ENCODE results near the gene RMP24.

Gene RMP24

DNA sequence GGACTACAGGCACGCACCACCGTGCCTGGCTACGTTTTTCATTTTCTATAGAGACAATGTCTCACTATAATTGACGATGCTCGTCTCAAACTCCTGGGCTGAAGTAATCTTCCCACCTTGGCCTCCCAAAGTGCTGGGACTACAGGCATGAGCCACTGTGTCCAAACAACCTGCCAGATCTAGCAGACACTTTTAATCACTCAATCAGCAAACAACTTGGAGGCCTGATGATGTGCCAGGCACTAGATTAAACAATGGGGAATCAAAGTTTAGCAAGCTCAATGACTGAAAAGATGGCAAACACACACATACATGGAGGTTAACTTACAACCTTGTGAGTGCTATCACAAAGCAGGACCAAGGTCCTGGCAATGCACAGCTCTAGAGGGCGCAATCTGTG is 29.8 kb upstream of the RMP24 start:
- BruUV-seq (replicated peaks): no TSS peak
- H3K14ac ChIP-seq (replicated peaks; ENCODE audit: low read depth, low read length): no peak overlapping the region
- H4K20me1 ChIP-seq (ENCODE audit: insufficient read depth, low read length): no peaks in the 10 kb centered on the region
- H4K5ac ChIP-seq (ENCODE audit: low read depth, low read length): no peak overlapping the region
- ChIA-PET CTCF (no interaction called here), POLR2A (ENCODE audit: unreplicated experiment) (no interaction called here)
- H4K8ac ChIP-seq (ENCODE audit: low read depth in 2 of 2, low read length in 2 of 2): no peak overlapping the region
- DNase-seq (no peak), ATAC-seq (ENCODE audit: low read depth) (no peak)
- TF ChIP-seq SMC3 (IDR thresholded peaks at IDR 0.05; ENCODE audit: low read depth, low read length) (no peak), RCOR1 (IDR thresholded peaks at IDR 0.05; ENCODE audit: insufficient replicate concordance, low read length) (no peak), NFE2L2 (IDR thresholded peaks at IDR 0.05; ENCODE audit: low read depth, low read length) (no peak), FOS (IDR thresholded peaks at IDR 0.05; ENCODE audit: low read depth, low read length) (no peak), CEBPB (IDR thresholded peaks at IDR 0.05; ENCODE audit: low read depth, low read length) (no peak), CHD1 (IDR thresholded peaks at IDR 0.05; ENCODE audit: low read depth, low read length) (no peak), MAZ (IDR thresholded peaks at IDR 0.05; ENCODE audit: borderline replicate concordance, low read depth, low read length) (no peak), MAFK (IDR thresholded peaks at IDR 0.05; ENCODE audit: low read depth, low read length) (no peak), RAD21 (IDR thresholded peaks at IDR 0.05; ENCODE audit: low read length) (no peak), POLR2A (IDR thresholded peaks at IDR 0.05; ENCODE audit: low read depth, low read length) (no peak), USF2 (IDR thresholded peaks at IDR 0.05; ENCODE audit: low read depth, low read length) (no peak), BHLHE40 (IDR thresholded peaks at IDR 0.05; ENCODE audit: low read depth, low read length) (no peak), RFX5 (IDR thresholded peaks at IDR 0.05; ENCODE audit: low read depth, low read length) (no peak), MXI1 (IDR thresholded peaks at IDR 0.05; ENCODE audit: borderline replicate concordance, low read depth, low read length) (no peak)
- TF ChIP-seq, protein P1, sequence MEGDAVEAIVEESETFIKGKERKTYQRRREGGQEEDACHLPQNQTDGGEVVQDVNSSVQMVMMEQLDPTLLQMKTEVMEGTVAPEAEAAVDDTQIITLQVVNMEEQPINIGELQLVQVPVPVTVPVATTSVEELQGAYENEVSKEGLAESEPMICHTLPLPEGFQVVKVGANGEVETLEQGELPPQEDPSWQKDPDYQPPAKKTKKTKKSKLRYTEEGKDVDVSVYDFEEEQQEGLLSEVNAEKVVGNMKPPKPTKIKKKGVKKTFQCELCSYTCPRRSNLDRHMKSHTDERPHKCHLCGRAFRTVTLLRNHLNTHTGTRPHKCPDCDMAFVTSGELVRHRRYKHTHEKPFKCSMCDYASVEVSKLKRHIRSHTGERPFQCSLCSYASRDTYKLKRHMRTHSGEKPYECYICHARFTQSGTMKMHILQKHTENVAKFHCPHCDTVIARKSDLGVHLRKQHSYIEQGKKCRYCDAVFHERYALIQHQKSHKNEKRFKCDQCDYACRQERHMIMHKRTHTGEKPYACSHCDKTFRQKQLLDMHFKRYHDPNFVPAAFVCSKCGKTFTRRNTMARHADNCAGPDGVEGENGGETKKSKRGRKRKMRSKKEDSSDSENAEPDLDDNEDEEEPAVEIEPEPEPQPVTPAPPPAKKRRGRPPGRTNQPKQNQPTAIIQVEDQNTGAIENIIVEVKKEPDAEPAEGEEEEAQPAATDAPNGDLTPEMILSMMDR (conservative IDR thresholded peaks at IDR 0.05; ENCODE audit: low read depth, low read length): no peak
- TF ChIP-seq, protein P2, sequence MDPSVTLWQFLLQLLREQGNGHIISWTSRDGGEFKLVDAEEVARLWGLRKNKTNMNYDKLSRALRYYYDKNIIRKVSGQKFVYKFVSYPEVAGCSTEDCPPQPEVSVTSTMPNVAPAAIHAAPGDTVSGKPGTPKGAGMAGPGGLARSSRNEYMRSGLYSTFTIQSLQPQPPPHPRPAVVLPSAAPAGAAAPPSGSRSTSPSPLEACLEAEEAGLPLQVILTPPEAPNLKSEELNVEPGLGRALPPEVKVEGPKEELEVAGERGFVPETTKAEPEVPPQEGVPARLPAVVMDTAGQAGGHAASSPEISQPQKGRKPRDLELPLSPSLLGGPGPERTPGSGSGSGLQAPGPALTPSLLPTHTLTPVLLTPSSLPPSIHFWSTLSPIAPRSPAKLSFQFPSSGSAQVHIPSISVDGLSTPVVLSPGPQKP (IDR thresholded peaks at IDR 0.05; ENCODE audit: borderline replicate concordance, low read depth, low read length): no peak
- H3K27ac ChIP-seq (ENCODE audit: insufficient read depth, low read length): no peak overlapping the region
- no peak overlapping the region for H3K9ac ChIP-seq (ENCODE audit: low read depth, low read length)
- no peak overlapping the region for H3K4me3 ChIP-seq (ENCODE audit: insufficient read depth, low read depth, low read length)
- no peak overlapping the region for H3K23ac ChIP-seq (ENCODE audit: low read depth, low read length)
- H3K9me3 ChIP-seq (ENCODE audit: control insufficient read depth, insufficient read depth, low read length): no peaks in the 10 kb centered on the region
- dilution Hi-C loops (cut with HindIII; ENCODE audit: low sequenced_read_pairs, unreplicated experiment) (no loop called here), in situ Hi-C loops (cut with MboI; ENCODE audit: low sequenced_read_pairs) (loop anchor here (10.0 kb wide), 1 partner anchor 188 kb away; no protein-coding TSS in a partner anchor), intact Hi-C loops (cut with micrococcal nuclease) (no loop called here)
- no peaks in the 10 kb centered on the region for H3K4me1 ChIP-seq (ENCODE audit: control insufficient read depth, insufficient read depth, low read length)
- H2BK120ac ChIP-seq (ENCODE audit: low read depth, low read length): no peak overlapping the region
- no peak overlapping the region for H3K56ac ChIP-seq (ENCODE audit: extremely low read depth, insufficient read depth, low read length)
- no peak overlapping the region for H3K4ac ChIP-seq (ENCODE audit: low read depth, low read length)
- no peaks in the 10 kb centered on the region for H3K79me1 ChIP-seq (ENCODE audit: low read depth in 1 of 2, low read length in 2 of 2)
- no peak overlapping the region for H2AK5ac ChIP-seq (ENCODE audit: low read depth, low read length)
- no peak overlapping the region for H2BK20ac ChIP-seq (ENCODE audit: low read depth, low read length)
- H2BK15ac ChIP-seq (ENCODE audit: low read depth, low read length): no peak overlapping the region
- no peak overlapping the region for H2BK5ac ChIP-seq (ENCODE audit: low read depth, low read length, poor library complexity, severe bottlenecking)
- H3K36me3 ChIP-seq (ENCODE audit: control insufficient read depth, insufficient read depth, low read length): no peaks in the 10 kb centered on the region
- no peaks in the 10 kb centered on the region for H3K9me1 ChIP-seq (ENCODE audit: insufficient read depth, low read length)
- no peak overlapping the region for H3K4me2 ChIP-seq (ENCODE audit: low read depth, low read length)
- H3K27me3 ChIP-seq (ENCODE audit: control insufficient read depth, insufficient read depth, low read length): peaks cover 12% of the 10 kb centered on the region
- H3K18ac ChIP-seq (ENCODE audit: low read depth, low read length): no peak overlapping the region
- no peak overlapping the region for H2AFZ ChIP-seq (replicated peaks; ENCODE audit: low read length, poor library complexity)
- WGBS, 2 experiments (ENCODE audit: extremely low coverage in 2 of 2, insufficient read length in 1 of 2): no CpG with 5 or more reads among the region's 6 CpGs
- H4K91ac ChIP-seq (ENCODE audit: insufficient read depth, low read depth, low read length): no peak overlapping the region
- no peak overlapping the region for H2AK9ac ChIP-seq (replicated peaks; ENCODE audit: low read depth, low read length, poor library complexity)

Data from IMR-90 (cell line).